Neuronal stem cell (in vitro differentiated cells): ENCODE measurements around the gene CLRN2.

Experiments used
- DNase-seq: peaks from one replicate; pipeline ENCODE4 v3.0.0-alpha.2; 2013; ENCODE audit warnings: low spot score
- H2AFZ ChIP-seq: one replicate; pipeline ENCODE4 v1.6.1; 2013; ENCODE audit warnings: mild to moderate bottlenecking, low read length, inconsistent platforms
- H2AK5ac ChIP-seq: 2 replicates; pipeline ENCODE4 v1.6.1; 2013; ENCODE audit warnings: low read depth, mild to moderate bottlenecking, inconsistent platforms, low read length, moderate library complexity, mixed read lengths
- H2BK120ac ChIP-seq: 2 replicates; pipeline ENCODE4 v1.6.1; 2013; ENCODE audit warnings: low read depth, mild to moderate bottlenecking, inconsistent platforms, low read length, moderate library complexity, mixed read lengths
- H2BK12ac ChIP-seq: one replicate; pipeline ENCODE4 v1.6.1; 2013; ENCODE audit warnings: low read length, inconsistent platforms
- H2BK15ac ChIP-seq: 2 replicates; pipeline ENCODE4 v1.6.1; 2013; ENCODE audit warnings: mild to moderate bottlenecking, low read length, inconsistent platforms, mixed read lengths
- H2BK5ac ChIP-seq: one replicate; pipeline ENCODE4 v1.6.1; 2013; ENCODE audit warnings: inconsistent platforms, mild to moderate bottlenecking, low read length, moderate library complexity
- H3K14ac ChIP-seq: one replicate; pipeline ENCODE4 v1.6.1; 2013; ENCODE audit warnings: low read length, inconsistent platforms
- H3K18ac ChIP-seq: 2 replicates; pipeline ENCODE4 v1.6.1; 2013; ENCODE audit warnings: low read length, inconsistent platforms
- H3K23ac ChIP-seq: 2 replicates; pipeline ENCODE4 v1.6.1; 2013; ENCODE audit warnings: low read depth, mild to moderate bottlenecking, mixed read lengths, low read length, inconsistent platforms; ENCODE audit not compliant: poor library complexity
- H3K27ac ChIP-seq: replicated peaks from 3 replicates; pipeline ENCODE4 v1.5.1; 2013; ENCODE audit warnings: low read length, inconsistent platforms
- H3K27me3 ChIP-seq, 3 experiments: 2 replicates each; pipeline ENCODE4 v1.6.1; 2013; ENCODE audit warnings: low read length in 3 of 3, mild to moderate bottlenecking in 2 of 3, inconsistent platforms in 1 of 3, low read depth in 1 of 3, mixed read lengths in 1 of 3, moderate library complexity in 1 of 3; ENCODE audit not compliant: control insufficient read depth in 3 of 3, insufficient read depth in 3 of 3
- H3K36me3 ChIP-seq, 2 donors: replicated peaks in 1 of 2; 2 replicates each; pipeline ENCODE4 v1.6.1; 2013; ENCODE audit warnings: low read length in 2 of 2; ENCODE audit not compliant: control insufficient read depth in 2 of 2, insufficient read depth in 2 of 2
- H3K4ac ChIP-seq: 2 replicates; pipeline ENCODE4 v1.6.1; 2013; ENCODE audit warnings: inconsistent platforms, mild to moderate bottlenecking, low read length, moderate library complexity
- H3K4me1 ChIP-seq, 2 donors: 1 replicate in 1 of 2; 2 replicates in 1 of 2; pipeline ENCODE4 v1.6.1; 2013; ENCODE audit warnings: low read length in 2 of 2, low read depth in 1 of 2; ENCODE audit not compliant: control insufficient read depth in 2 of 2, insufficient read depth in 1 of 2
- H3K4me2 ChIP-seq: one replicate; pipeline ENCODE4 v1.6.1; 2013; ENCODE audit warnings: mild to moderate bottlenecking, low read length, inconsistent platforms; ENCODE audit not compliant: insufficient read depth, poor library complexity, severe bottlenecking
- H3K4me3 ChIP-seq, 2 donors: 2 replicates each; pipeline ENCODE4 v1.5.1; 2013; ENCODE audit warnings: low read length in 2 of 2, mild to moderate bottlenecking in 2 of 2, inconsistent platforms in 1 of 2, moderate library complexity in 1 of 2
- H3K79me1 ChIP-seq: one replicate; pipeline ENCODE4 v1.6.1; 2013; ENCODE audit warnings: low read depth, mild to moderate bottlenecking, inconsistent platforms, low read length, moderate library complexity
- H3K9ac ChIP-seq: one replicate; pipeline ENCODE4 v1.6.1; 2013; ENCODE audit warnings: mild to moderate bottlenecking, low read depth, low read length, inconsistent platforms; ENCODE audit not compliant: poor library complexity
- H3K9me3 ChIP-seq, 2 donors: replicated peaks in 1 of 2; 2 replicates each; pipeline versions ENCODE3 to v1.6.1; 2013; ENCODE audit warnings: low read length in 2 of 2, mild to moderate bottlenecking in 2 of 2, inconsistent platforms in 1 of 2, low read depth in 1 of 2, mixed read lengths in 1 of 2, moderate library complexity in 1 of 2; ENCODE audit not compliant: control insufficient read depth in 2 of 2, insufficient read depth in 1 of 2
- H4K8ac ChIP-seq: one replicate; pipeline ENCODE4 v1.6.1; 2013; ENCODE audit warnings: low read depth, mild to moderate bottlenecking, inconsistent platforms, low read length, moderate library complexity
- H4K91ac ChIP-seq: one replicate; pipeline ENCODE4 v1.6.1; 2013; ENCODE audit warnings: low read length, low read depth, mild to moderate bottlenecking, inconsistent platforms; ENCODE audit not compliant: poor library complexity
- WGBS, 2 donors: extraction: QIAGEN DNeasy Blood & Tissue Kit; methylation state at CpG; one replicate each; pipeline ENCODE4 v1.1.7; 2013; ENCODE audit warnings: missing lambda C conversion rate in 2 of 2, mixed read lengths in 1 of 2; ENCODE audit not compliant: insufficient read length in 2 of 2, insufficient replicate concordance in 1 of 2; ENCODE audit errors: extremely low coverage in 2 of 2; 5-methylcytosine and 5-hydroxymethylcytosine counted together

The CLRN2 gene

GRCh38 chr4:17476853-17477252 is 38.1 kb upstream of the CLRN2 start:
- Histone ChIP-seq H3K79me1 (no peaks in the 10 kb centered on the region), H3K27me3 (no peaks in the 10 kb centered on the region), H3K9me3 (peaks cover 0 to 2% of the 10 kb centered on the region in 2 donors), H2BK15ac (no peak overlapping the region), H2BK5ac (no peak overlapping the region), H3K14ac (no peak overlapping the region), H3K9ac (no peak overlapping the region), H3K23ac (no peak overlapping the region), H3K4me2 (no peak overlapping the region), H2AFZ (no peak overlapping the region), H3K27ac (no peak overlapping the region), H3K18ac (no peak overlapping the region), H2AK5ac (no peak overlapping the region), H3K4me3 (no peak overlapping the region), H3K36me3 (no peaks in the 10 kb centered on the region), H4K91ac (no peak overlapping the region), H4K8ac (no peak overlapping the region), H2BK120ac (no peak overlapping the region), H3K4me1 (no peaks in the 10 kb centered on the region), H2BK12ac (no peak overlapping the region), H3K4ac (no peak overlapping the region)
- WGBS, 2 donors = no CpG with 5 or more reads among the region's 3 CpGs
- no peak for DNase-seq

GRCh38 chr4:17477774-17478472 is 37.0 kb upstream of the CLRN2 start:
- Histone ChIP-seq H3K4me1 (no peaks in the 10 kb centered on the region), H2AFZ (no peak overlapping the region), H3K4ac (no peak overlapping the region), H3K9ac (no peak overlapping the region), H2AK5ac (no peak overlapping the region), H3K23ac (no peak overlapping the region), H3K27ac (no peak overlapping the region), H2BK120ac (no peak overlapping the region), H3K9me3 (peaks cover 0 to 2% of the 10 kb centered on the region in 2 donors), H3K18ac (no peak overlapping the region), H2BK5ac (no peak overlapping the region), H3K79me1 (no peaks in the 10 kb centered on the region), H3K27me3 (no peaks in the 10 kb centered on the region), H2BK12ac (no peak overlapping the region), H4K8ac (no peak overlapping the region), H3K4me3 (no peak overlapping the region), H2BK15ac (no peak overlapping the region), H4K91ac (no peak overlapping the region), H3K36me3 (no peaks in the 10 kb centered on the region), H3K14ac (no peak overlapping the region), H3K4me2 (no peak overlapping the region)
- no CpG with 5 or more reads among the region's 9 CpGs for WGBS, 2 donors
- no peak for DNase-seq

- Histone ChIP-seq H3K79me1 (no peaks in the 10 kb centered on the region), H3K4ac (no peak overlapping the region), H4K8ac (no peak overlapping the region), H3K14ac (no peak overlapping the region), H2AK5ac (no peak overlapping the region), H3K27ac (no peak overlapping the region), H3K18ac (no peak overlapping the region), H3K4me3 (no peak overlapping the region), H4K91ac (no peak overlapping the region), H3K4me2 (no peak overlapping the region), H3K23ac (no peak overlapping the region), H3K9me3 (peaks cover 0 to 2% of the 10 kb centered on the region in 2 donors), H2BK15ac (no peak overlapping the region), H2BK5ac (no peak overlapping the region), H3K36me3 (peaks cover 0 to 3% of the 10 kb centered on the region in 2 donors), H3K9ac (no peak overlapping the region), H3K27me3 (no peaks in the 10 kb centered on the region), H2BK120ac (no peak overlapping the region), H2AFZ (no peak overlapping the region), H3K4me1 (no peaks in the 10 kb centered on the region), H2BK12ac (no peak overlapping the region)
- DNase-seq = no peak
- WGBS, 2 donors = no CpG with 5 or more reads among the region's 7 CpGs
Measured at GRCh38 chr4:17480210-17480927, 34.6 kb upstream of the CLRN2 start.

- no peak overlapping the region for H3K9ac ChIP-seq
- H3K23ac ChIP-seq = no peak overlapping the region
- H4K91ac ChIP-seq = no peak overlapping the region
- H3K4me3 ChIP-seq = no peak overlapping the region
- no peak overlapping the region for H2AK5ac ChIP-seq
- no peak overlapping the region for H3K4ac ChIP-seq
- H3K4me2 ChIP-seq = no peak overlapping the region
- H3K14ac ChIP-seq = no peak overlapping the region
- no peak overlapping the region for H3K27ac ChIP-seq
- H3K79me1 ChIP-seq = no peaks in the 10 kb centered on the region
- H3K27me3 ChIP-seq = no peaks in the 10 kb centered on the region
- no peak overlapping the region for H2BK12ac ChIP-seq
- no peak overlapping the region for H3K18ac ChIP-seq
- H2BK120ac ChIP-seq = no peak overlapping the region
- no peak overlapping the region for H2BK15ac ChIP-seq
- peaks cover 0 to 4% of the 10 kb centered on the region in 2 donors for H3K36me3 ChIP-seq
- no peak overlapping the region for H2AFZ ChIP-seq
- H2BK5ac ChIP-seq = no peak overlapping the region
- H3K9me3 ChIP-seq = peaks cover 0 to 2% of the 10 kb centered on the region in 2 donors
- no peak for DNase-seq
- no peaks in the 10 kb centered on the region for H3K4me1 ChIP-seq
- WGBS, 2 donors = 100% methylated on average over 1 of the region's 2 CpGs; no CpG with 5 or more reads in 1 of the 2 donors
- no peak overlapping the region for H4K8ac ChIP-seq
Measured at GRCh38 chr4:17480955-17481354, 34.0 kb upstream of the CLRN2 start.
